NCI-H1694 (cell line): Measurements from ENCODE around the gene CEACAM4.
"Not testable (repeated sequence)": the region's sequence is repeated elsewhere in the genome, so short reads cannot be mapped to it uniquely, and the experiment has no call there.

Experiments used
- DNase-seq: peaks from one replicate; lab custom pipeline; 2025; lab: John Stamatoyannopoulos, UW

Gene CEACAM4

DNA sequence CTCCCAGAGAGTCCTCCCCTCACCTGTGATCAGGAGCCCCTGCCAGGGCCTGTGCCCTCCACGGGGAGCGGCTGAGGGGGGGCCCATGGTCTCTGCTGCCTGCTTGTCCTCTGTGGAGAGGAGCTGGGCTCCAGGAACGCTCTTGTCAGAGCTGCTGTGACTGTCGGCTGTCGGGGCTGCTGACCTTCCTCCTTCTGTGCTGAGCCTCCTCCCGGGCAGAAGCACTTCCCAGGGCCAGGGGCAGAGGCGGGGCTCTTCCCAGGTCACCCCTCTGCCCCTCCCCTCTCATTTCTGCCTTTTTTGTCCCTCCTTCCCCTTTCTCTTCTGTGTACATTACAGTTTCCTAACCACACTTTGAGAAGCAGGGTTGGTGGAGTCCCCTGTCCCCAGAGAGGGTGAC lies at the start of gene CEACAM4:
Gene CEACAM4 (minus strand): TSS at position 198 of the 400 bp plus-strand sequence. CDS start 111 bp downstream, at position 87.
- no peak for DNase-seq

- no peak for DNase-seq
Measured at GRCh38 chr19:41671486-41671885, 44.6 kb upstream of the CEACAM4 start.

GRCh38 chr19:41670755-41671154 lies 43.9 kb upstream of the CEACAM4 start:
- DNase-seq = no peak

DNA sequence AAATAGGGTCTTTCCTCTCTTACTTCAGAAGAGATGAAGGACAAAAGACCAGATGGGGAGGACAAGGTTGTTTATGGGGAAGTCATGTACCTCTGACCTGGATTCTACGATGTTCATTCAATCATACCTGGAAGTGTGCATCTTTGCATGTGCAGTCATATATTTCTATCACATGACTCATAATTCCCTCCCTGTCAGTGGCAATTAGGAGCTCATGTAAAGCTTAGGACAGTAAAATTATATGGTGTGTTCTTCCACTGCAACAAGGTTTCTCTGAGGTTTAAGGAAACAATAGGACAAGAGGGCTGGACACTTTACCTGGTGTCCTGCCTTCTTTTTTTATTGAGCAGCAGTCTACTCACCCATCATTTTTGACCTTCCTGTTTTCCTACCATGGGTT lies 41.4 kb upstream of the CEACAM4 start:
- DNase-seq = no peak

- DNase-seq = no peak
Measured at GRCh38 chr19:41666075-41666474, 39.2 kb upstream of the CEACAM4 start.

GRCh38 chr19:41657157-41657556 lies 30.3 kb upstream of the CEACAM4 start:
- DNase-seq = no peak

- not testable (repeated sequence) for DNase-seq
Measured at GRCh38 chr19:41656756-41657155, 29.9 kb upstream of the CEACAM4 start.

GRCh38 chr19:41652250-41652649 lies 25.4 kb upstream of the CEACAM4 start:
- no peak for DNase-seq

GRCh38 chr19:41649827-41650226 lies 23.0 kb upstream of the CEACAM4 start:
- DNase-seq = no peak

DNA sequence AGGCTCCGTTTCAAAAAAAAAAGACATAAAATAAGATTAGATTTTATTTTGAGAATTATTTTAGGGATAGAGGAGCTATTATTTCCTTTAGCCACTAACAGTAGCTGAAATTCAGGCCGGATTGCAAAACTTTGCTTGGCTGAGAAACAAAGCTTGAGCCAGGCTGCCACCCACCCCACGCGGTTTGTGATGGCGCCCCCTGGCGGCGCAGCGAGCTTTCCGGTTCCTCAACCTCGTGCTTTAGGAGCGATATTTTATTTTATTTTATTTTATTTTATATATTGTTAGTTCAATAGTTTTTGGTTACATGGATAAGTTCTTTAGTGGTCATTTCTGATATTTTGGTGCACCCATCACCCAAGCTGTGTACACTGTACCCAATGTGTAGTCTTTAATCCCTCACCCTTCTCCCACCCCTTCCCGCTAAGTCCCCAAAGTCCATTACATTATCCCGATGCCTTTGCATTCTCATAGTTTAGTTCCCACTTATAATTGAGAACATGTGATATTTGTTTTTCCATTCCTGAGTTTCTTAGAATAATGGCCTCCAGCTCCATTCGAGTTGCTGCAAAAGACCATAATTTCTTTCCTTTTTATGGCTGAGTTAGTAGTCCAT lies 19.8 kb upstream of the CEACAM4 start:
- DNase-seq = no peak

GRCh38 chr19:41641879-41642485 lies 15.1 kb upstream of the CEACAM4 start:
- DNase-seq = peak; percentile 58

GRCh38 chr19:41638641-41639081 lies 11.8 kb upstream of the CEACAM4 start:
- no peak for DNase-seq

GRCh38 chr19:41637484-41637883 lies 10.6 kb upstream of the CEACAM4 start:
- DNase-seq = no peak

- no peak for DNase-seq
Measured at GRCh38 chr19:41627966-41628675, 1.2 kb upstream of the CEACAM4 start.

DNA sequence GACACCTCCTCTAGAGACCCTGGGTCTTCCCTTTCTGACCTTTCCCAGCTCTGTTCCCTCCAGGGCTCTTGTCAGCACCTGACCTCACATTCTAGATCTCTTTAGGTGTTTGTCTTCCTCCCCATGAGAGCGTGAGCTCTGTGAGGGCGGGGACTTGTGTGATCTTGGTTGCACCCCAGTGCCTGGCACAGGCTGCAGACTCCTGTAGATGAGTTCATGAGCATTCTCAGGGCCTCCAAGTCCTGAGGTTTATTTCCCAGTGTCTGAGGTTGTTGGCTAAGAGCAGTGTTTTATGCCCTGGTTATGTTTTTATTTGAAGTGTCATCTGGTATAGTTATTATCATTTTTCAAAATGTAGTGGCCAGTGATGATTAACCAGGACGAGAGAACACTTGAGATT lies 596 bp downstream of the CEACAM4 start:
- no peak for DNase-seq

DNA sequence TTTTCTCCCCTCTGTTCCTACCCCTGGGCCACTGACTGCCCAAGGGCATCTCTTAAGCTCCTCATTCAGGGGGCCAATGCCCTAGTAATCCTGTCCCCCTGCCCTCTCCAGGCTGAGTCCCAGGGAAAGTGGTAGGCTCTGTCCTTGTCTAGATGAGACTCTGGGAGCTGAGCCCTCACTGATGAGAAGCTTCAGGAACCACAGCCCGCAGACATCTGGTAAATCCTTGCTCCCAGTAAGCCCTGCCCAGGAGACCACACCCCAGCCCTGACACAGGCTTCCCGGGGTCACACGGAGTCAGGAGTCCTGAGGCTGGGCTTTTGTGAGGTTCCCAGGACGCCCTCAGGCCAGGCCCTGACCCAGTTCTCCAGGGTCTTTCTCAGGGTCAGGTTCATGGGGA lies 1.9 kb downstream of the CEACAM4 start:
- no peak for DNase-seq

GRCh38 chr19:41624515-41624914 lies 2.4 kb downstream of the CEACAM4 start:
- no peak for DNase-seq

- no peak for DNase-seq
Measured at GRCh38 chr19:41623360-41623759, 3.5 kb downstream of the CEACAM4 start.

DNA sequence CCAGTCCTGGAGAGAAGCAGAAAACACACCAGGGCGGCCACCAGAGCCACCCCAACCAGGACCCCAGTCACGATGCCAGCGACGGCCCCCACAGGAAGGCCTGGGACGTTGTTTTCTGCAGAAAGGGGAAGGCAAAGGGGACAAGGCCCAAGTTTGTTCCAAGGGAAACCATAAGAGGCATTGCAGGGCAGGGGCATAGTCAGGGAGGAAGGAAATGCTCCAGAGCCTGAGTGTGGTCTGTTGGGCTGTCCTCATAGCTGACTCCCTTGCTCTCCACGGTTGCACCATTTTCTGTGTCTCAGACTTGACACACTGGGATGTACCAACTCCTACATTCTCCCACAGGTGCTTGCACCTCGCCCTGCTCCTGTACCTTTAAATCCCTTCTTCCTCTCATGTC lies 5.2 kb downstream of the CEACAM4 start:
- DNase-seq = no peak

- DNase-seq = no peak
Measured at GRCh38 chr19:41621226-41621625, 5.6 kb downstream of the CEACAM4 start.

DNA sequence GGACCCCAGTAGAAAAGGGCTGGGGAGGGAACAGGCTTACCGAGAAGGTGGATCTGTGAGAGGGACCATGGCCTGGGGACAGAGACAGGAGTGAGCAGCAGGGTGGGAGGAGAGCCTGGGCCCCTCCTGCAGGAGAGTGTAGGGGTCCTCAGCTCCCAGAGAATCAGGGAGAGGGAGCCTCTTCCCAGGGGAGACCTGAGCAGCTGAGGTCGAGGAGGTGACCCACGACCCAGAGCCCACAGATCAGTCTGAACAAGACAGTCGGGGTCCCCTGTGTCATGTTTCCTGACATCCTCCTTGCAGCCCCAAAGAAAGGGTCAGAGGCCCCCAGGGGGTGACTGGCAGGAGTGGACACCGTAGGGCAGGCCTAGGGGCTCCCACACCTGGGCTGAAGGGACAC lies 6.7 kb downstream of the CEACAM4 start:
- DNase-seq = no peak

GRCh38 chr19:41619018-41619556 lies 7.8 kb downstream of the CEACAM4 start:
- DNase-seq = no peak
